H1 (cell line): ENCODE results near the gene DSCAM. TPM values are rescaled to one million over a fixed set of nuclear protein-coding genes. Genes with fewer than 3 reads are reported as not detected.

Source experiments
- CREB1 ChIP-seq: IDR thresholded peaks from 2 replicates; pipeline ENCODE4 v1.6.1; 2012; ENCODE audit warnings: inconsistent platforms
- TBP ChIP-seq: IDR thresholded peaks from 2 replicates; pipeline ENCODE4 v1.6.1; 2011; ENCODE audit warnings: low read depth, low read length, improper control_type of control experiment
- polyA plus RNA-seq, 7 experiments: library from polyadenylated mRNA; depleted of rRNA in 3 of 7; stranded (reverse) in 5 of 7; unstranded in 2 of 7; fragments of >200 nt in 5 of 7; fragments of 200-250 nt in 2 of 7; gene quantifications; 1 replicate in 5 of 7; 2 replicates in 1 of 7; 4 replicates in 1 of 7; pipeline versions ENCODE4 v1.2.1 to v1.2.3, GENCODE V29; 2011 to 2013; ENCODE audit warnings: missing spikeins in 2 of 7, mixed read lengths in 2 of 7
- total RNA-seq: library from RNA; stranded (reverse); fragmentation: NEBNext Ultra II Directional; extraction: Animal tissue kit (Norgen Biotek cat#: 25700); gene quantifications from 2 replicates; pipeline ENCODE4 v1.2.1, GENCODE V29; 2021

The DSCAM gene
- total and polyA plus RNA-seq, 2 of the 8 experiments (the other 6 are each of a cell fraction or from before 2014, with no cell fraction given): 0.02 to 0.15 TPM

GRCh38 chr21:40466893-40467483 lies 380.0 kb downstream of the DSCAM start (continued):
- TF ChIP-seq CREB1: no peak
- TF ChIP-seq TBP: no peak
